ENCODE data around the gene PABPC3.

- no peak for TF ChIP-seq ISL1 (CRISPR knock-in tag; IDR thresholded peaks at IDR 0.05)
- no peak for TF ChIP-seq PATZ1 (CRISPR knock-in tag; IDR thresholded peaks at IDR 0.05; ENCODE audit: borderline replicate concordance)
- TF ChIP-seq PPARA (CRISPR knock-in tag; IDR thresholded peaks at IDR 0.05; ENCODE audit: borderline replicate concordance): no peak
- no peak for TF ChIP-seq SNAI2 (CRISPR knock-in tag; IDR thresholded peaks at IDR 0.05)
- no peak for TF ChIP-seq ZFP30 (CRISPR knock-in tag; IDR thresholded peaks at IDR 0.05)
- no peak for TF ChIP-seq ESRRG (CRISPR knock-in tag; IDR thresholded peaks at IDR 0.05)
- TF ChIP-seq RARB (CRISPR knock-in tag; IDR thresholded peaks at IDR 0.05): no peak
Observed at GRCh38 chr13:25131881-25132420, 36.0 kb downstream of the PABPC3 start.
